Inflammatory macrophage treated with lipopolysaccharide for 1 hour (primary cell): ENCODE data around the gene BCL11A.

Experiments used
- DNase-seq, 2 donors: peaks; one replicate each; pipeline ENCODE4 v3.0.0-alpha.2; 2020 to 2022

The BCL11A gene

DNA sequence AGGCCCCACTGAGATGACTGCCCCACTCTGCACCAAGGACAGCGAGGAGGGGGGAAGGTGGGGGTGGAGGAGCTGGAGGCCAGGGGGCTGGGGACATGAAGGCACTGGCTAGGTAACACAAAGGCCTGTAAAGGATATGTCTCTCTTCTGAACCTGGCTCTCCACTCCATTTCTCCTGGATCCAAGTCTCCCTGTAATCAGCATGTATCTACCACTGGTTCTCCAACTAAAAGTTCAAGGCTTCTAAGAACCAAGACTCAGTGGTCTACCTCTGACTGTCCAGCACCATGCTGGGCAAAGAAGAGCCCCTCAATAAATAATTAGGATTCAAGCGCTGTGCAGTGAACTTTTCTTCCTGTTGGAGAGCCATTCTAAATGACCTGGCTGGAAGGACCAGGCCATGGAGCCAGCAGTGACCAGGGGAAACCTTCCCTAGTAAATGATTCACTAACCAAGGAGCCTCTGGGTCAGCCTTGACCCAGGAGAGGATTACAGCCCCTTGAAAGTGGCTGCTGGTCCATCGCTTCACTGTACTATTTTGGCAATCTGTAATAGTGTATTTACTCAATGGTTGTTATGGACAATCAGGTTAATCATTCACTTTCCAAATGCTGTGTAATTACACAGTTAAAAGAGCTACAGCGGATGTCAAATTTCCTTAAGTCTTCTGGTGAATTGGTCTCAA, 73.2 kb downstream of the BCL11A start:
- no peak for DNase-seq

DNA sequence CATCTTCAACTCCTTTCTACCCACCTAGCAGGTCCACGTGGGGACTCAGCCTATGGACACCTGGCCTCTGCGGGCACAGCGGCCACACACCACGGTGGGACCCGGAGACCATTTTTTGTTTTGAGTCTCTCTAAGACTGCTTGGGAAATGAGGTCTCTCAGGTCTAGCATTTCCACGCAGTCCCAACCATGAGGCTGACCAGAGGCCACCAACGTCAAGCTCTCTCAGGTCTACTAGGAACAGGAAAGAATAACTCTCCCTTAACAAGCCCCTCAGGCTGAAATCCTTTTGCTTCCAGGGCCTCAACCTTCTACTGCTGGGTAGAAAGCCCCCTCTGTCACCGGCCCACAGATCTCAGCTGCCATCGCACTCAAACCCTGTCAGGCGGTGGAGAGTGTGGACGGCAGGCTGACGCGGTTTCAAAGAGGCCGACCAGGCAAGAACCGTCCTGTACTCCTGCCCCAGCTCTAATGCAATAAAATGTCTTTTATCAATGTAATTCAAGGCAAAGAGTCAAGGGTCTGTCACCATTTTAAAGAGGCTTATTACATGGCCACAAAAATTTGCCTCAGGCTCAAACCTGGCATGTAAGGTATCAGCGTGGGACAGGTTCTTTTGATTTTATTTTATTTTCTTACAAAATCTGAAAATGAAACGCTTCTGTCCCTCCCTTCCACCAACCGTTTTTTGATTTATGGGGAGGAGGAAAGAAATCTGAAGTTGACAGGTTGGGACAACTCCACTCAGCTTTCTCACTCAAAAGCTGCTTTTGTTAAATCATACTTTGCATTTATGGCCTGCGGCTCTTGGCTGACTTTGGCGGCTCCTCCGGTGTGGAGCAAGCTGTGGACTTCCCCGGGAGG, 74.0 kb downstream of the BCL11A start:
- no peak for DNase-seq

DNA sequence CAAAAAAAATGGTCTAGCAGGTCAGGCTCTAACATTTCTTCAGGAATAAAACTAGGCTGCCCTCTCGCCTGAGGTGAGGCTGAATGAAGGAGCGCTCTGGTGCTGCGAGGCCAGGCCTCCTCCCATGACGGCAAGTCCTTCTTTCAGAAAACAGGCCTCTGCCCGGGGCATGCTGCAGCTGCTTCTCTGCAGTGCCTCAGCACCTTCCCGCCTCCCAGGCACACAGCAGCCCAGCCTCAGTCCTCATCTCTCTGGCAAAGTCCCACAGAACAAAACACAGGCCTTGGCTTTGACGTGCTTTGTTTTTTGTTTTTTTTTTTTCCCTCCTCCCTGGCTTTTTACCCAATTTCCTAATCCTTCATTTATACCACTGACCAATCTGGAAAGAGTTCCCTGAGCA, 74.8 kb downstream of the BCL11A start:
- no peak for DNase-seq

DNA sequence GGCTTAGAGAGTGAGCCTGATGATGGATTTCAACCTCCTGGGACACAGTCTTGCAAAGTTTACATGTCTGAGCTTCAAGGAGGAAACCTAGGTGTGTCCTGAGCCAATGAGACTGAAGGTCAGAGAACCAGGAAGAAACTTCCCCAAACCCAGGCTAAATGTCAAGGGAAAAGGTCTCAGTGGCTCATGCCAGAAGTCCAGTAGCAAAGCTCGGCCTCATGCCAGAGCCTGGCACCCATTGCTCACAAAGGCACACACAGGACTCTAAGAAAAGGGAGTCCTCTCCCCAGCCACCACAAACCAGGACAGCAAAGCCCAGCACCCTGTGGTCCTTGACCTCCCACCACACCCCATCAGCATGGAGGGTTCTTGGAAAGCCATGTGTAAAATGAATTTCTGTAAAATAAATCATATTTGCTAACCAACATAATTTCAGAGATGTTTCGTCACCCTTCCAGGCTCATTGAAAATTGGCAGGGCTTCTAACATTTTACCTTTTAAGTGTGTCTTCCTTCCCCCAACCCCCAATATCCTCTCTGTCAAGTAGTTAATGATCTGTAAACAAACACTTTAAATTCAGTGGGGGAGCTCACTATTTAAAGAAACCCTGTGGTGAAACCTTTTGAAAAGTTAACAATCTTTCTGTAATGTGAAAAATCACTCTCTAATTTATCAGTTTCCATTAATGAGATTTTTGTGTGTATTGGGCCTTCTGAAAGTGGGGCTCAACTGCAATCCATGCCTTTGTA, 77.1 kb downstream of the BCL11A start:
- no peak for DNase-seq

DNA sequence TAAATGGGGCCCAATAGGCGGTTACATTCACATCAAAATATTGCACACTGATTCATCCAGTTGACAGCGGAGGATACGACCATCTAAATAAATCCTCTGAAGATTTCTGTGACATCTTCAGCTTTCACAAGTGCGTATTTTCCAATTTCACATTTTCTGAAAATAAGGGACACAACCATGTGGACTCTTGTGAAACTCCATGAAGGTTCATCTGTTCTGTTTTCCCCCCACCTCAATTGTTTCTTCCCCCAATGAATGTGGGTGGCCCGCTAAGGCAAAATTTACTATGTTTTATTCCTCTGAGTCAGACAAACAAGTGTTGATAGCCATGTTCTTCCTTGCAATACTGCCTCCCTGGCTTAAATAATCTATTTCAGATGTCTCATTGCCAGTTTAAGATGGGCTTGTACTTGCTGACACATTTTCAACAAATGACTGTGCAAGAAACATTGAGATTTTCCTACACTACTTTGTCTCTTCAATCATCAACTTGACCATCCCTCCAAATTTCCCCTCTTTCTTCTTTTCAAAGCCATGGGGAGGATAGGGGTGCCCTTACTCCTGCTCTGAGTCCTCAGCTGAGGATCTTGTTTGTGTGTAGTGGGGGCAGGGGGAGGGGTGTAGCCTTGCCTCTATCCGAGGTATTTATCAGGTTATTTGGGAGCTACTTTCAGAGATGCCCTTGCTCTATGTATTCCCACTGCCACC, 78.2 kb downstream of the BCL11A start:
- peak; percentile 56 to 72 for DNase-seq

DNA sequence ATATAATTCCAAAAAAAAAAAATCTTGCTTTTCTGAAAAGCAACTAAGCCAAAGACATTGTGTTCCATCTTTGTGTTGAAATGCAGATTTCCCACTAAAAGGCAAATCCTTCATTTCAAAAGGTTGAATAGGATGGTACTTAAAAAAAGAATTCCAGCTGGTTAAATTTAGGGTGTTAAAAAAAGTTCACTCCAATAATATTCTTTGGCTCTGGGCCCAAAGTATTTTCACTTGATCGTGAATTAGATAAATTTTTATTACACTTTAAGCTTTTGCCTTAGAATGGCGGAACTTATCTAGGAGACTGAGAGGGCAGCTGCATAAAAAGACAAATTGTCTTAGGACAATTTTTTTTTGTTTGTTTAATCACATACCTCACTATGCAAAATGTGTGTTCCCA, 79.2 kb downstream of the BCL11A start:
- no peak for DNase-seq

DNA sequence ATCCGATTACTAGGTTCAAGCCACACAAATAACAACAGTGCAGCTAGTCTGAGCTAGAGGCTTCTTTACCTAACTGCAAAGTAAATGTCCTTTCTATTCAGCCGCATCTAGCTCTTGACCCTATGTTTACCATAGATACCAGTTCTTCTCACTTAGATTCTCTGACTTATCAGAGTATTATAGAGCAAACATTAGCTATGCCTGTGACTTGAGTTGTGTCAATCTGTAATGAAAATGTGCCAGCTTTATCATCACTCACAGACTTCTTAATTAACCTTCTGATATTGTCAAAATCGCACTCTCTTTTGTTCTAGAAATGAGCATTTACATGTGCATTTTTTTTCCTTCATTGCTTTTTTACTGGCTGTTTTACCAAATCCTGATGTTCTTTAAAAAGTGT, 79.9 kb downstream of the BCL11A start:
- DNase-seq: no peak

DNA sequence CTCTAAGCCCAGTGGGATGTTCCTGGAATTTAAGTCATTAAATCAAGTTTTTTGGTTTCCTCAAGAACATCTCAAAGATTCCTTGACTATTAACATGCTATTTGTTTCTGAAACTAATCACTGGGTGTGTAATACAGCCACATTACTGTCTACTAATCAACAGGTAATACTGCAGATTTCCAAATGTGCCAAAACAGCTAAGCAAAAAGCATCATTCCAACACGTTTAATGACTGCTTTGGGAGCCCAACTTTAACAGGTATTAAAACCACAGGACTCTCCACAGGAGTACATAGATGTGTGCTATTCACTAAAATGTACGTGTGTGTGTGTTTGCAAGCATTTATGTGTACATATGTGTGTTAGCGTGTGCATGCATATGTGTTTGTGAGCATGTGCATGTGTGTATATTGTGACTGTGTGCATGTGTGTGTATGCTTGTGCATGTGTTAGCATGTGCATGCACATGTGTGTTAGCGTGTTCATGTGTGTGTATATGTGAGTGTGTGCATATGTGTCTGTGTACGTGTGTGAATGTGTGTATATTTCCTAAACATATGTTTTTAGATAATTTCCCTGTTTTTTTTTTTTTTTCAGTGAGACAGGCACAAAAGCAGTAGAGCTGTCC, 80.7 kb downstream of the BCL11A start:
- no peak for DNase-seq

DNA sequence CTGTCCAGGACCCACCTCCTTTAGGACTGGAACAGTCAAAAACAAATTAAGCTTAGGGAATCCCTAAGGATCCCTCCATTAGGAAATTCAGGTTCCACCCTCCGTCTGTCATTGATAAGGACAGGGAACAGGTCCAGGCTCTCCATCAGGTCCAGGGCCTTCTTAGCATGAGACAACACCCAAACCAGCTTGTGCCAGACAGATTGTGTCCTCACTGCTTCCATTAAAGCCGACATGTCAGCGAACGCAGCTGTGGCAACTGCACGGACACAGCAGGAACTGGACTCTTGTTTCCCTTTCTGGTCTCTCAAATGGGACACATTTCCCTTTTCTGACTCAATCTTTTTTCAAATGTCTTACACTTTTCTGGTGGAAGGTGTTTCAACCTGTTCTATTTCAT, 81.4 kb downstream of the BCL11A start:
- DNase-seq: peak in 1 of 2 donors; percentile 33

DNA sequence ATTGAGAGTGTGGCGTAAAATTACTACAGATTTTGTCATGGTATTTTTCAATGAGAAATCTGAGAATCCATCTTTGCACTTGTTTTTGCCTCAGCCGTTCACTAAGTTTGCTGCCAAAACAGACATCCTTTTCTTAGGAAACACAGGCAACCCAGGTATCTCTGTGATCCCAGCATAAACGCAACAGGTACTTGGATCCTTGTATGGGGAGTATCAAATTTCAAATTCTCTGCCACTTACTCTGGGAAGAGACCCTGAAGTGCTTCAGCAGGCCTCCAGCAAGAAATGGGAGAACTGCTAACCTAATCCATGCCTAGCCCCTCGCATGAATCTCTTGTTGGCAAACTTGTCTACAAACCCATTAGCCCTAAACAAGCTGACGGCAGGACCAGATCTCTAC, 83.1 kb downstream of the BCL11A start:
- no peak for DNase-seq

DNA sequence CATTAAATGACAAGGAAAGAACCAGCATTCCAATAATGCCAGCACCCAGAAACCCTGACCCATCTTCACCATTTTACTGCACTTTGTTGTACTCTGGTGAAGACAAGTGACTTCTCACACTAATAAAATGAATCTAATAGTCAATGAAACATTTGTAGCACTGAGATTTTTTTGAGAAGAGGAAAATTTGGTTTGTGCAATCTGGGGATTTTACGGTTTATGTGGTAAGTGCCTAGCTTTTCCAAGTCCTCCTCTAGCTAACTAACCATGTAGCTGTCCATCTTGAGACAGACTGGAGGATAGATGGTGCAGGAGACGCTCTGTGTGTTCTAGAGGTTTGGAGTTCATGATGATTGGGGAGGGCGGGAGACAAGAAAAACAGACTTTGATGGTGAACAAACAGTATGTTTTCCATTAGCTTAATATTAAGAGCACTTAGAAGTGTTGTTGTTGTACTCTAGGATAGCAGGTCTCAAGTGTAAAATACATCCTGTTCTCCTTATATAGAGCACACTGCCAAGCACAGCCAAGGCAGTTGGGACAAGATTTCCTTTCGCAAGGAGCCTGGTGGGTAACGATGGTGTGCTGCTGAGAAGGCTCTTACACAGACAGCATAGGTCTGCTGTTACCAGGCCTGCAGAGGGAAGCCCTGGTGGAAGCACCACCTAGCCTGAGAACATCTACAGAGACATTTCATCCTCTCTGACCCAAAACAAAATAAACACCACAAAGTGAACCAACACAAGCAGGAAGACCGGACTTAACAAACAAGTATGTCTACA, 83.7 kb downstream of the BCL11A start:
- DNase-seq: peak; percentile 68 to 72

DNA sequence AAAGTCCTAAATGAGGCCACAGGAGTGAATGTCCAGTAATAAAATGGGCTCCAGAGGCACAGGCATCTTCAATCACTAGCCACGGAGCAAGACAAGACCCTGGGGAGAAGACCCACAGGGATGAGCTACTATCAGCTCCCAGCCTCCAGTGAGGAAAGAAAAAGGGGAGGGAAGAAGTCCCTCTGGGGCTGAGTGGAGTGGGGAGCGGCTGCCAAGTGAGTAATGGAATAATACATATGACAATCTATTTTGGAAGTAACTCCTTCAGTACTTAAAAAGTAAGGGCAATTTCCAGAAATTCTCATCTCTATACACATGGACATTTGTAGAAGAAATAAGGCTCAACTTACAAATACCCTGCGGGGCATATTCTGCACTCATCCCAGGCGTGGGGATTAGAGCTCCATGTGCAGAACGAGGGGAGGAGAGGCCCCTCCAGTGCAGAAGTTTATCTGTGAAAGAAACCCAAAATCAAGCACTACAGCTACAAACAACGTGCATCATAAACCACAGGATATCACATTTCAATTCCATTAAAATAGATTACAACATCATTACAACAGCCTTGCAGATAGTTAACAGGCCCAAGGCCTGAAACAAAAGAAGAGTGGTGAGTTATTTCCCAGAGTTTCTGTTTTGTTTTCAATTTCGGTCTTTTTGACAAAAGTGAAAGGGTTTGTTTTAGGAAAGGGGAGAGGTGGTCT, 84.9 kb downstream of the BCL11A start:
- DNase-seq: peak in 1 of 2 donors; percentile 19

DNA sequence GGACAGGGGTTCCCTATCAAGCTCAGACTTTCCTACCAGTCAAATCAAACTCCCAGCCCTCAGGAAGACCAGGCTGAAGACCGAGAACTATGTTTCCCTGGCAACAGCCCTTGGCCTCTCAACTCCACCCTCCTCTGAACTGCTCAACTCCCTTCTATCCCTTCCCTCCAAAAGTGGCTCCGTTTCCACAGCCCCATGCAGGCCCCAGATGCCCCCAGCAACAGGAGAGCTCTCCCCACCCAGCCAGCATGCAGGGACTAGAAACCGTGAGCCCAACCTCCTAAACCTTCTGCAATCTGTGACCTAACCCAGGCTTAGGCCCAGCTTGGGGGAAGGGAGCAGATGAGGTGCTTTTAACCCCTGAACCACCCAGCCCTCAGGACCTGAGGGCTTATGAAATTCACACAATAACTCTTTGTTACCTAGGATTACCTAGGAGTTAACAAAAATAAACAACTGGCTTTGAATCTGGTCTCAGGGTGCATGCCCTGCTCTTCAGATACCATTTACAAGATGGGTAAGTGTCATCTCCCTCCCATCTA, 87.2 kb downstream of the BCL11A start:
- DNase-seq: no peak

DNA sequence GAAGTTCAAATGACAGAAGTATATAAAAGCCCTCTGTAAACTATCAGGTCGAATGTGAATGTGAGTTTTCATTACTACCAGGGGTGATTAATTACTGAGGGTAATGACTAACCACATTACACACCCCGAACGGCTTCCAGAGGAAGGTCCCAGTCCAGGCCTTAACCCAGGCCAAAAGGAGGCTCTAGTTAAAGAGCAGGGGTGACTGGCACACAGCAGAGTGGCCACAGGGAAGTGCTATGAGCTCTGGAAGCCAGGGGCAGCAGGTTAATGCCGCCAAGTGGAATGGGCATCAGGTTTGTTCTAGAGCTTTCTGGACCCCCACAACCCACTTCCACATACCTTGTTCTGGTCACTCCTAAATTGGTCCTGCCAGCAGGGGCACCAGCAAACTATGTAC, 87.7 kb downstream of the BCL11A start:
- no peak for DNase-seq

DNA sequence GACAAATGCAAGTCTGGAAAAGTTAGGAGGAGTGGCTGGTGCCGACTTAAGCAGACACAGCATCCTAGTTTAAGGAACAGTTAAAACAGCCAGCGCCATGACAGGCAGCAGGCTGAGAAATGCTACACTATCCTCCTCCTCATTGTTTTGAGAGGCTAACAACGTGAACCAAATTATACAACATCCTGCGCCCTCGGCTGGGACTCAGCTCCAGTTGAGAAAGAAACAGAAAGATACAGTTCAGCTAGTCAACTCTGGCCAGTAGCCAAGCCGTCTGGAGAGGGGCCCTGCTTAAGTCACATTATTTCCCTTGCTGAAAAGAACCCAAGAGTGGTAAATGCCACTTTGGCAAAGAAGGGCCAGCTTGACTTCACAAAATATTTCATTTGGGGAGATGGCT, 90.2 kb downstream of the BCL11A start:
- DNase-seq: no peak

DNA sequence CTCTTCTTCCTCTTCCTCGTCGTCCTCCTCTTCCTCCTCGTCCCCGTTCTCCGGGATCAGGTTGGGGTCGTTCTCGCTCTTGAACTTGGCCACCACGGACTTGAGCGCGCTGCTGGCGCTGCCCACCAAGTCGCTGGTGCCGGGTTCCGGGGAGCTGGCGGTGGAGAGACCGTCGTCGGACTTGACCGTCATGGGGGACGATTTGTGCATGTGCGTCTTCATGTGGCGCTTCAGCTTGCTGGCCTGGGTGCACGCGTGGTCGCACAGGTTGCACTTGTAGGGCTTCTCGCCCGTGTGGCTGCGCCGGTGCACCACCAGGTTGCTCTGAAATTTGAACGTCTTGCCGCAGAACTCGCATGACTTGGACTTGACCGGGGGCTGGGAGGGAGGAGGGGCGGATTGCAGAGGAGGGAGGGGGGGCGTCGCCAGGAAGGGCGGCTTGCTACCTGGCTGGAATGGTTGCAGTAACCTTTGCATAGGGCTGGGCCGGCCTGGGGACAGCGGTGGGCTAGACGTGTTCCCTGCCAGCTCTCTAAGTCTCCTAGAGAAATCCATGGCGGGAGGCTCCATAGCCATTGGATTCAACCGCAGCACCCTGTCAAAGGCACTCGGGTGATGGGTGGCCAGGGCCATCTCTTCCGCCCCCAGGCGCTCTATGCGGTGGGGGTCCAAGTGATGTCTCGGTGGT, 91.9 kb downstream of the BCL11A start:
- no peak for DNase-seq

DNA sequence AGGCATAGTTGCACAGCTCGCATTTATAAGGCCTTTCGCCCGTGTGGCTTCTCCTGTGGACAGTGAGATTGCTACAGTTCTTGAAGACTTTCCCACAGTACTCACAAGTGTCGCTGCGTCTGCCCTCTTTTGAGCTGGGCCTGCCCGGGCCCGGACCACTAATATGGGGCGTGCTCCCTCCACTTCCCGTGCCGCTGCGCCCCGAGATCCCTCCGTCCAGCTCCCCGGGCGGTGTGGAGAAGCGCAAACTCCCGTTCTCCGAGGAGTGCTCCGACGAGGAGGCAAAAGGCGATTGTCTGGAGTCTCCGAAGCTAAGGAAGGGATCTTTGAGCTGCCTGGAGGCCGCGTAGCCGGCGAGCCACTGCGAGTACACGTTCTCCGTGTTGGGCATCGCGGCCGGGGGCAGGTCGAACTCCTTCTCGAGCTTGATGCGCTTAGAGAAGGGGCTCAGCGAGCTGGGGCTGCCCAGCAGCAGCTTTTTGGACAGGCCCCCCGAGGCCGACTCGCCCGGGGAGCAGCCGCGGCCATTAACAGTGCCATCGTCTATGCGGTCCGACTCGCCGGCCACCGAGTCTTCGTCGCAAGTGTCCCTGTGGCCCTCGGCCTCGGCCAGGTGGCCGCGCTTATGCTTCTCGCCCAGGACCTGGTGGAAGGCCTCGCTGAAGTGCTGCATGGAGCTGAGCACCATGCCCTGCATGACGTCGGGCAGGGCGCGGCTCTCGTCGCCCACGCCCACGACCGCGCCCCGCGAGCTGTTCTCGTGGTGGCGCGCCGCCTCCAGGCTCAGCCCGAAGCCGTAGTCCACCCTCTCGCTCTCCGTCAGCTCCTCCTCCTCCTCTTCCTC, 92.7 kb downstream of the BCL11A start:
- no peak for DNase-seq

DNA sequence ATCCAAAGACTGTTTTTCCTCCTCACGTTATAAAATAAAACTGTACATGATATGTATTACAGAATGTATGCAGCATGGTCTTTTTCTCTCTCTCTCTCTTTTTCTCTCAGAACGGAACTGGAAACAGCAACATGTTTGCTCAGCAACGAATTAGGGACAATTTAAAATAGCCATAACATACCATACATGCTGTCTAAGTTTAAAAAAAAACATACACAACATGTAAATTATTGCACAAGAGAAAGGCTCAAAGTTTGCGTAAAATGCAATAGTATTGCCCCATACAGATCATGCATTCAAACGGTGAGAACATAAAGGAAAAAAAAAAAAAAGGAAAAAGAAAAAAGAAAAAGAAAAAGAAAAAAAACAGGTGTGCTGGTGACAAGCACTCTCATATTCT, 93.6 kb downstream of the BCL11A start:
- peak in 1 of 2 donors; percentile 68 for DNase-seq

DNA sequence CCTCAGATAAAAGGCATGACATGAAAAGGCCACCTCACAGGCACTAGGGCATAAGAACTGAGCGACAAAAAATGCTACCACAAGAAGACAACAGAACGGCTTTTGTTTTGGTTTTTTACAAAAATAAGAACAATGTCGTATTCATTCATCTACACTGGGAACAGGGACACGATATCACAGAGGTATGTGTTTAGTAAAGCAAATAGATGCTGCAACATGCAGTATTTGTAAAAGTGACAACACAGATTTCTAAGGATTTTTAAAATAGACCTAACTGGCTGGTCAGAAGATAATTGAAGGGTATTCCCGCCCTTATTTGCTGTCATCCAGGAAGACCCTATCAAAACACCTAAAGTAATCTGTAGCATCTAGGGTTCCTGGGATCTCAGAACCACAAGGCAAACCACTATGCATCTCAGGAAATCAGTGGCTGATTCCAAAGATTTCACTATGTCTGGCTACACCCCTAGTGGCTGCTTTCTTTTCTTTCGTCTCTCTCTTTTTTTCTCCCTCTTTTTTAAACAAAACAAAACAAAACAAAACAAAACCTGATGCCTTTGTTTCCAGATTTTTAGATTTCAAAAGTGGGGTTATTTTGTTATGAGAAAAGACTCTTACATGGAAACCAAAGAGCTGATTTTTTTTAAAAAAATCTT, 97.2 kb downstream of the BCL11A start:
- DNase-seq: no peak
